GM12891 (cell line): ENCODE measurements around the gene NKAIN2.

Experiments
- POLR2A ChIP-seq: IDR thresholded peaks from 2 replicates; pipeline ENCODE4 v1.6.1; 2011; ENCODE audit warnings: low read depth, low read length, control low read depth
- POLR2AphosphoS5 ChIP-seq: IDR thresholded peaks from 2 replicates; pipeline ENCODE4 v1.6.1; 2011; ENCODE audit warnings: low read depth, low read length, control low read depth
- POU2F2 ChIP-seq: IDR thresholded peaks from 2 replicates; pipeline ENCODE4 v1.6.1; 2011; ENCODE audit warnings: low read depth, mild to moderate bottlenecking, control low read depth, low read length, moderate library complexity
- SPI1 ChIP-seq: IDR thresholded peaks from 2 replicates; pipeline ENCODE4 v1.6.1; 2011; ENCODE audit warnings: low read depth, low read length, control low read depth
- TAF1 ChIP-seq: IDR thresholded peaks from 2 replicates; pipeline ENCODE4 v1.6.1; 2011; ENCODE audit warnings: low read depth, low read length, control low read depth

DNA sequence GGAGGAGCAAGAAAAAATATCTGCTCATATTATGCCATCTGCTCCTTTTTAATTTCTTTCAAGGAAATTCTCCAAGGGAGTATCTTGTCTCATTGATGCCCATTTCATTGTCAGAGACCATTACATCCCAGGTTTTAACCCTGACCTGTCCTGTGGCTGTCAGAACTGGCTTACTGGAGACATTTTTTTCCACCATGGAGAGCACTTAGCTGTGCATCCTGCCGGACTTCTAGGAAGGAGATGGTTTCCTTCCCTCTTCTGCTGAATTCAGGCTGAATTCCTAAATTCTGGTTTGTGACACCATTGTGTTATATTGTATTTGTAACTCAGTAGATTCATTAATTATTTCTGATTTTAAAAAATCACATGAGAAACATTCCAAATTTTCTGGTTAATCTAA is 70.3 kb downstream of the NKAIN2 start:
- TF ChIP-seq TAF1: no peak
- TF ChIP-seq POLR2A: no peak
- no peak for TF ChIP-seq POU2F2
- TF ChIP-seq POLR2AphosphoS5: no peak
- no peak for TF ChIP-seq SPI1
